ENCODE data around the gene HMMR. TPM values are rescaled to one million over a fixed set of nuclear protein-coding genes. Genes with fewer than 3 reads are reported as not detected.

The HMMR gene
- total and polyA plus RNA-seq, 2 of the 4 experiments (the other 2 are of a cell fraction), result 13.0 to 24.6 TPM

GRCh38 chr5:163434401-163434866, 26.0 kb upstream of the HMMR start:
- H3K18ac ChIP-seq (ENCODE audit: low read depth, low read length), result no peak overlapping the region
- H3K79me1 ChIP-seq (ENCODE audit: low read depth in 1 of 2, low read length in 2 of 2), result peaks cover 5 to 13% of the 10 kb centered on the region in 2 experiments; a peak in 2 of 4 replicates
- no peak overlapping the region for H3K14ac ChIP-seq (replicated peaks; ENCODE audit: low read depth, low read length)
- no peak overlapping the region for H2AK9ac ChIP-seq (replicated peaks; ENCODE audit: low read depth, low read length, poor library complexity)
- no peak overlapping the region for H3K4me3 ChIP-seq (ENCODE audit: insufficient read depth, low read depth, low read length)
- dilution Hi-C loops (cut with HindIII; ENCODE audit: low sequenced_read_pairs, unreplicated experiment) (no loop called here), intact Hi-C loops (cut with micrococcal nuclease) (no loop called here), in situ Hi-C loops (cut with MboI; ENCODE audit: low sequenced_read_pairs) (no loop called here)
- ATAC-seq (ENCODE audit: low read depth) (no peak), DNase-seq (peak; percentile 47)
- peaks cover 5% of the 10 kb centered on the region for H3K36me3 ChIP-seq (ENCODE audit: control insufficient read depth, insufficient read depth, low read length)
- H3K56ac ChIP-seq (ENCODE audit: extremely low read depth, insufficient read depth, low read length), result no peak overlapping the region
- no peaks in the 10 kb centered on the region for H3K27me3 ChIP-seq (ENCODE audit: control insufficient read depth, insufficient read depth, low read length)
- H3K23ac ChIP-seq (ENCODE audit: low read depth, low read length), result no peak overlapping the region
- BruUV-seq (replicated peaks), result no TSS peak
- no peak overlapping the region for H3K27ac ChIP-seq (ENCODE audit: insufficient read depth, low read length)
- ChIA-PET POLR2A (ENCODE audit: unreplicated experiment) (no interaction called here), CTCF (interaction anchor here (0.7 kb wide), 1 partner anchor 131 kb away, joined by 3 read pairs; no protein-coding TSS in a partner anchor)
- H2BK120ac ChIP-seq (ENCODE audit: low read depth, low read length), result no peak overlapping the region
- peaks cover 12% of the 10 kb centered on the region; the same call in 1 of the 2 replicates for H4K20me1 ChIP-seq (ENCODE audit: insufficient read depth, low read length)
- no peak overlapping the region for H2AFZ ChIP-seq (replicated peaks; ENCODE audit: low read length, poor library complexity)
- H4K8ac ChIP-seq (ENCODE audit: low read depth in 2 of 2, low read length in 2 of 2), result no peak overlapping the region
- H2BK5ac ChIP-seq (ENCODE audit: low read depth, low read length, poor library complexity, severe bottlenecking), result no peak overlapping the region
- H3K9ac ChIP-seq (ENCODE audit: low read depth, low read length), result no peak overlapping the region
- H3K4ac ChIP-seq (ENCODE audit: low read depth, low read length), result no peak overlapping the region
- no peak overlapping the region for H4K91ac ChIP-seq (ENCODE audit: insufficient read depth, low read depth, low read length)
- no peak overlapping the region for H2BK20ac ChIP-seq (ENCODE audit: low read depth, low read length)
- no CpG with 5 or more reads among the region's 3 CpGs for WGBS, 2 experiments (ENCODE audit: extremely low coverage in 2 of 2, insufficient read length in 1 of 2)
- no peak overlapping the region; the same call in 1 of the 2 replicates for H3K4me2 ChIP-seq (ENCODE audit: low read depth, low read length)
- H4K5ac ChIP-seq (ENCODE audit: low read depth, low read length), result no peak overlapping the region
- no peak overlapping the region for H2AK5ac ChIP-seq (ENCODE audit: low read depth, low read length)
- H3K9me3 ChIP-seq (ENCODE audit: control insufficient read depth, insufficient read depth, low read length), result no peaks in the 10 kb centered on the region
- no peaks in the 10 kb centered on the region for H3K4me1 ChIP-seq (ENCODE audit: control insufficient read depth, insufficient read depth, low read length)
- H3K9me1 ChIP-seq (ENCODE audit: insufficient read depth, low read length), result no peaks in the 10 kb centered on the region
- H2BK15ac ChIP-seq (ENCODE audit: low read depth, low read length), result no peak overlapping the region
- no peak for TF ChIP-seq MAFK (IDR thresholded peaks at IDR 0.05; ENCODE audit: low read depth, low read length)
- TF ChIP-seq MAZ (IDR thresholded peaks at IDR 0.05; ENCODE audit: borderline replicate concordance, low read depth, low read length), result no peak
- no peak for TF ChIP-seq NFE2L2 (IDR thresholded peaks at IDR 0.05; ENCODE audit: low read depth, low read length)
- no peak for TF ChIP-seq USF2 (IDR thresholded peaks at IDR 0.05; ENCODE audit: low read depth, low read length)
- no peak for TF ChIP-seq CTCF (conservative IDR thresholded peaks at IDR 0.05; ENCODE audit: low read depth, low read length)
- no peak for TF ChIP-seq POLR2A (IDR thresholded peaks at IDR 0.05; ENCODE audit: low read depth, low read length)
- no peak for TF ChIP-seq BHLHE40 (IDR thresholded peaks at IDR 0.05; ENCODE audit: low read depth, low read length)
- TF ChIP-seq CEBPB (IDR thresholded peaks at IDR 0.05; ENCODE audit: low read depth, low read length), result no peak
- TF ChIP-seq CHD1 (IDR thresholded peaks at IDR 0.05; ENCODE audit: low read depth, low read length), result no peak
- no peak for TF ChIP-seq MXI1 (IDR thresholded peaks at IDR 0.05; ENCODE audit: borderline replicate concordance, low read depth, low read length)
- TF ChIP-seq, protein P1, sequence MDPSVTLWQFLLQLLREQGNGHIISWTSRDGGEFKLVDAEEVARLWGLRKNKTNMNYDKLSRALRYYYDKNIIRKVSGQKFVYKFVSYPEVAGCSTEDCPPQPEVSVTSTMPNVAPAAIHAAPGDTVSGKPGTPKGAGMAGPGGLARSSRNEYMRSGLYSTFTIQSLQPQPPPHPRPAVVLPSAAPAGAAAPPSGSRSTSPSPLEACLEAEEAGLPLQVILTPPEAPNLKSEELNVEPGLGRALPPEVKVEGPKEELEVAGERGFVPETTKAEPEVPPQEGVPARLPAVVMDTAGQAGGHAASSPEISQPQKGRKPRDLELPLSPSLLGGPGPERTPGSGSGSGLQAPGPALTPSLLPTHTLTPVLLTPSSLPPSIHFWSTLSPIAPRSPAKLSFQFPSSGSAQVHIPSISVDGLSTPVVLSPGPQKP (IDR thresholded peaks at IDR 0.05; ENCODE audit: borderline replicate concordance, low read depth, low read length), result no peak
- no peak for TF ChIP-seq RAD21 (IDR thresholded peaks at IDR 0.05; ENCODE audit: low read length)
- TF ChIP-seq RFX5 (IDR thresholded peaks at IDR 0.05; ENCODE audit: low read depth, low read length), result no peak

All from IMR-90 (cell line).